Fibroblast of pulmonary artery (primary cell): ENCODE measurements around the gene FGD2.

Experiments used
- DNase-seq: peaks from one replicate; pipeline ENCODE4 v3.0.0-alpha.2; 2010; ENCODE audit warnings: low read depth
- H3K4me3 ChIP-seq: replicated peaks from 2 replicates; pipeline ENCODE4 v1.5.1; 2011; ENCODE audit warnings: low read depth, mild to moderate bottlenecking, control low read depth, low read length, moderate library complexity
- TF ChIP-seq, protein P1 (sequence below): IDR thresholded peaks from 2 replicates; pipeline ENCODE4 v1.5.1; 2011; ENCODE audit warnings: mild to moderate bottlenecking, control low read depth, low read length, inconsistent platforms; ENCODE audit errors: missing control alignments

The FGD2 gene

GRCh38 chr6:37051138-37052026, 45.9 kb downstream of the FGD2 start:
- H3K4me3 ChIP-seq, result no peak overlapping the region
- TF ChIP-seq, protein P1, sequence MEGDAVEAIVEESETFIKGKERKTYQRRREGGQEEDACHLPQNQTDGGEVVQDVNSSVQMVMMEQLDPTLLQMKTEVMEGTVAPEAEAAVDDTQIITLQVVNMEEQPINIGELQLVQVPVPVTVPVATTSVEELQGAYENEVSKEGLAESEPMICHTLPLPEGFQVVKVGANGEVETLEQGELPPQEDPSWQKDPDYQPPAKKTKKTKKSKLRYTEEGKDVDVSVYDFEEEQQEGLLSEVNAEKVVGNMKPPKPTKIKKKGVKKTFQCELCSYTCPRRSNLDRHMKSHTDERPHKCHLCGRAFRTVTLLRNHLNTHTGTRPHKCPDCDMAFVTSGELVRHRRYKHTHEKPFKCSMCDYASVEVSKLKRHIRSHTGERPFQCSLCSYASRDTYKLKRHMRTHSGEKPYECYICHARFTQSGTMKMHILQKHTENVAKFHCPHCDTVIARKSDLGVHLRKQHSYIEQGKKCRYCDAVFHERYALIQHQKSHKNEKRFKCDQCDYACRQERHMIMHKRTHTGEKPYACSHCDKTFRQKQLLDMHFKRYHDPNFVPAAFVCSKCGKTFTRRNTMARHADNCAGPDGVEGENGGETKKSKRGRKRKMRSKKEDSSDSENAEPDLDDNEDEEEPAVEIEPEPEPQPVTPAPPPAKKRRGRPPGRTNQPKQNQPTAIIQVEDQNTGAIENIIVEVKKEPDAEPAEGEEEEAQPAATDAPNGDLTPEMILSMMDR, result peak; percentile 84
- peak; percentile 79 for DNase-seq

DNA sequence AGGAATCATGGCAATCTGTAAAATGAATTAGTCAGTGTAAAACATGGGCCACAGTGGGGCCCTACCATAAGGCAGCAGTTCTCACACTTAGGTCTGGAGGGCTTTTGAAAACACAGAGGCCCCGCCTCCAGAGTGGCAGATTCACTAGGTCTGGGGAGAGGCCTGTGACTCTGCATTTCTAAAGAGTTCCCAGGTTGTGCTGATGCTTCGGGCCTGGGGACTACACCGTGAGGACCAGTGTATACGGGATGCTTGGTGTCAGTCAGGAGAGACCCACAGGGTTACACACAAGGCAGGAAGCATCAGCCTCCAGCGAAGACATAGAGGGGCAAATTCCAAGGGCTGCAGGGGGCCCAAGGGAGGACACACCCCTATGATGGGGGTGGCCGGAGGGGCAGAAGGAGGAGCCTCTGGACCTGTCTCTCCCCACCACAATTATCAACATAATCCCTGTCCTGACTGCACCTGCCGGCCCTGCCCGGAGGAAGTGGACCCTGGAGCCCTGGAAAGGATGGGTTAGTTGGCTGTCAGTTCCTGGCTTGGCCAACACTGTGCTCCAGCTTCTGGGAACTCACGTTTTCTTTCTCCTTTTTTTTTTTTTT, 46.7 kb downstream of the FGD2 start:
- TF ChIP-seq, protein P1, result no peak
- no peak overlapping the region for H3K4me3 ChIP-seq
- no peak for DNase-seq

DNA sequence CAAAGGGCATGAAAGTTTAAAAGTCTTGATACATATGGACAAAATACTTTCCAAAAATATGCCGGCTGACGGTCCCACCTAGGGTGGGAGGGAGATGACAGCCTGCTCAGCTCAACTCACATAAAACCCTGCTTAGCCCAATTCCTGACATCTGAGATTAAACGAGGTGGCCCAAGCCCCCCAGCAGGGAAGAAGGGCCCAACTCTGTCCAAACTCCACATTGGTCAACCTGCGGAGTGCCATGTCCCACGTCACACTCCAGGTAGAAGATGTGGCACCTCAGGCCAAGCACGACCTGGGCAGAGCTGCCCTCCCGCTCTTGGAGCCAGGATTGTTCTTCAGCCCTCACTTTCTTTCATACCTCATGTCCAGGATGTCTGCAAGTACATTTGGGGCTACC, 48.2 kb downstream of the FGD2 start:
- TF ChIP-seq, protein P1, result no peak
- no peak overlapping the region for H3K4me3 ChIP-seq
- no peak for DNase-seq

GRCh38 chr6:37054171-37054570, 48.7 kb downstream of the FGD2 start:
- H3K4me3 ChIP-seq, result no peak overlapping the region
- DNase-seq, result no peak
- TF ChIP-seq, protein P1, result no peak

GRCh38 chr6:37054580-37054979, 49.1 kb downstream of the FGD2 start:
- DNase-seq, result no peak
- TF ChIP-seq, protein P1, result no peak
- no peak overlapping the region for H3K4me3 ChIP-seq

DNA sequence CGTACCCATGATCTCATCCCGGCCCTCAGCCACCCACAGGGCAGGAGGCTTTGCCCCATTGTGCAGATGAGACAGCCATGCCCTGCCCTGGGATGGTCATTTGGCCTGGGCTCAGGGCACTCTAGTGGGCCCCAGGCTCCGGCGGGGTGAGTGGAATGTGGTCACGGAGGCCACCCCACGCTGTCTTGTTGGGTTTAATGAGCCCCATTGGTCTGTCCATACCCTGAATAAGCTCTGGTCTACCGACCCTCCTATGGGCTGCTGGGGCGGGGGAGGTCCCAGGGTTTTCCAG, 50.6 kb downstream of the FGD2 start:
- TF ChIP-seq, protein P1, result no peak
- DNase-seq, result no peak
- H3K4me3 ChIP-seq, result no peak overlapping the region
